ENCODE results near the gene EFCAB5.
"Not testable (repeated sequence)": the region's sequence is repeated elsewhere in the genome, so short reads cannot be mapped to it uniquely, and the experiment has no call there.

The EFCAB5 gene

GRCh38 chr17:30021708-30022317 lies 80.4 kb downstream of the EFCAB5 start:
- DNase-seq: peak; percentile 33

- DNase-seq: not testable (repeated sequence)
These were observed 83.9 kb downstream of the EFCAB5 start for GRCh38 chr17:30025325-30025724.

GRCh38 chr17:30027676-30028075 lies 86.2 kb downstream of the EFCAB5 start:
- no peak for DNase-seq

GRCh38 chr17:30031214-30031869 lies 89.9 kb downstream of the EFCAB5 start:
- no peak for DNase-seq

- DNase-seq: no peak
These were observed 93.9 kb downstream of the EFCAB5 start for GRCh38 chr17:30035369-30035768.

GRCh38 chr17:30040719-30041518 lies 99.5 kb downstream of the EFCAB5 start:
- DNase-seq: peak; percentile 10

GRCh38 chr17:30041551-30041950 lies 100.1 kb downstream of the EFCAB5 start:
- DNase-seq: no peak

- DNase-seq: no peak
These were observed 120.9 kb downstream of the EFCAB5 start for GRCh38 chr17:30062372-30062771.

- no peak for DNase-seq
These were observed 123.3 kb downstream of the EFCAB5 start for GRCh38 chr17:30064738-30065137.

- no peak for DNase-seq
These were observed 127.0 kb downstream of the EFCAB5 start for GRCh38 chr17:30068465-30068864.

GRCh38 chr17:30074254-30074653 lies 132.8 kb downstream of the EFCAB5 start:
- DNase-seq: no peak

- DNase-seq: no peak
These were observed 133.3 kb downstream of the EFCAB5 start for GRCh38 chr17:30074730-30075129.

GRCh38 chr17:30082773-30083172 lies 141.3 kb downstream of the EFCAB5 start:
- DNase-seq: no peak

- no peak for DNase-seq
These were observed 143.4 kb downstream of the EFCAB5 start for GRCh38 chr17:30084788-30085187.

GRCh38 chr17:30086896-30087295 lies 145.5 kb downstream of the EFCAB5 start:
- DNase-seq: no peak

GRCh38 chr17:30087431-30087830 lies 146.0 kb downstream of the EFCAB5 start:
- not testable (repeated sequence) for DNase-seq

GRCh38 chr17:30091121-30091670 lies 149.8 kb downstream of the EFCAB5 start:
- DNase-seq: no peak

- no peak for DNase-seq
These were observed 150.3 kb downstream of the EFCAB5 start for GRCh38 chr17:30091771-30092170.

GRCh38 chr17:30092886-30093285 lies 151.5 kb downstream of the EFCAB5 start:
- no peak for DNase-seq

- DNase-seq: peak; percentile 9
These were observed 152.2 kb downstream of the EFCAB5 start for GRCh38 chr17:30093463-30094147.

- DNase-seq: no peak
These were observed 154.2 kb downstream of the EFCAB5 start for GRCh38 chr17:30095507-30096244.

GRCh38 chr17:30101686-30102390 lies 160.4 kb downstream of the EFCAB5 start:
- no peak for DNase-seq

Data from NCI-H1105 (cell line).